ENCODE results near the gene DUSP11. TPM values are rescaled to one million over a fixed set of nuclear protein-coding genes. Genes with fewer than 3 reads are reported as not detected.

DUSP11 gene
- total RNA-seq, 1 experiment from 2014 or later, result 22.9 TPM

DNA sequence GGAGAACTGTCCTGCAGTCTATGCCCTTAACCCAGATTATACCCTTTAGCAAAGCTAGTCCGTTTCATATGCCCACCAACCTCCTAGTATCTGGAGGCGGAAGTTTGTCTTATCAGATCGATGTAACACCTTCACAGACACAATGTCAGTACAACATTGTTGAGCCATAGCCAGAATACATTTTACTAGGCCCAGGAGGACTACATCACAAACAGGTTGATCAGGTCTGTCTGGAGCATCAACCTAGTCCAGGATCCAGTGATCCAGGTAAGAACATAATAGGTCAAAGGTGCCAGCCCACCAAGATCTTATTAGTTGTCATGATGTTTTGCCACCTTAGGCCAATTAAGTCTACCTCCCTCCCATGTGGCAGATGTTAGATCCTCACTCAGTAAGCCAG, 40.8 kb downstream of the DUSP11 start:
- Histone ChIP-seq H3K79me2 (ENCODE audit: insufficient read depth, low read length) (peaks cover 29% of the 10 kb centered on the region), H3K9ac (ENCODE audit: low read length) (no peak overlapping the region), H3K4me3 (replicated peaks in 1 of 2; ENCODE audit: low read depth in 1 of 2, low read length in 2 of 2) (no peak overlapping the region), H3K4me2 (ENCODE audit: low read length) (no peak overlapping the region), H3K27me3 (ENCODE audit: insufficient read depth, low read length) (no peaks in the 10 kb centered on the region), H4K20me1 (ENCODE audit: insufficient read depth) (no peaks in the 10 kb centered on the region), H3K9me2 (ENCODE audit: insufficient read depth) (no peaks in the 10 kb centered on the region), H3K27ac (ENCODE audit: low read depth, low read length) (no peak overlapping the region), H3K9me3 (ENCODE audit: control insufficient read depth in 1 of 2, insufficient read depth in 1 of 2, low read depth in 1 of 2, low read length in 2 of 2) (no peaks in the 10 kb centered on the region), H3K36me3 (ENCODE audit: control insufficient read depth in 1 of 2, insufficient read depth in 2 of 2, low read length in 2 of 2) (0 out of 4 replicates have a peak, but pooled peaks cover 0 to 2% of the 10 kb centered on the region in 2 experiments), H3K4me1 (ENCODE audit: control insufficient read depth in 1 of 2, insufficient read depth in 2 of 2, low read length in 2 of 2) (peaks cover 8 to 15% of the 10 kb centered on the region in 2 experiments; a peak in 3 of 4 replicates), H2AFZ (ENCODE audit: low read depth, low read length, poor library complexity, severe bottlenecking) (no peak overlapping the region)
- ATAC-seq (no peak), DNase-seq (ENCODE audit: low read depth, low spot score) (no peak)
- ChIA-PET RAD21 (ENCODE audit: low non-redundant PET in 1 of 2, low total read pairs in 2 of 2, uncharacterized antibody in 2 of 2, unreplicated experiment in 2 of 2) (no interaction called here), CTCF (no interaction called here), POLR2A (no interaction called here)
- BruUV-seq (replicated peaks), result no TSS peak
- no peak for TF ChIP-seq EZH2phosphoT487 (IDR thresholded peaks at IDR 0.05; ENCODE audit: borderline replicate concordance)
- TF ChIP-seq CBX3 (IDR thresholded peaks at IDR 0.05; ENCODE audit: low read depth), result no peak
- TF ChIP-seq SIN3A (IDR thresholded peaks at IDR 0.05; ENCODE audit: low read depth), result no peak
- TF ChIP-seq, protein P1, sequence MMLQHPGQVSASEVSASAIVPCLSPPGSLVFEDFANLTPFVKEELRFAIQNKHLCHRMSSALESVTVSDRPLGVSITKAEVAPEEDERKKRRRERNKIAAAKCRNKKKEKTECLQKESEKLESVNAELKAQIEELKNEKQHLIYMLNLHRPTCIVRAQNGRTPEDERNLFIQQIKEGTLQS (IDR thresholded peaks at IDR 0.05), result no peak
- TF ChIP-seq, protein P2, sequence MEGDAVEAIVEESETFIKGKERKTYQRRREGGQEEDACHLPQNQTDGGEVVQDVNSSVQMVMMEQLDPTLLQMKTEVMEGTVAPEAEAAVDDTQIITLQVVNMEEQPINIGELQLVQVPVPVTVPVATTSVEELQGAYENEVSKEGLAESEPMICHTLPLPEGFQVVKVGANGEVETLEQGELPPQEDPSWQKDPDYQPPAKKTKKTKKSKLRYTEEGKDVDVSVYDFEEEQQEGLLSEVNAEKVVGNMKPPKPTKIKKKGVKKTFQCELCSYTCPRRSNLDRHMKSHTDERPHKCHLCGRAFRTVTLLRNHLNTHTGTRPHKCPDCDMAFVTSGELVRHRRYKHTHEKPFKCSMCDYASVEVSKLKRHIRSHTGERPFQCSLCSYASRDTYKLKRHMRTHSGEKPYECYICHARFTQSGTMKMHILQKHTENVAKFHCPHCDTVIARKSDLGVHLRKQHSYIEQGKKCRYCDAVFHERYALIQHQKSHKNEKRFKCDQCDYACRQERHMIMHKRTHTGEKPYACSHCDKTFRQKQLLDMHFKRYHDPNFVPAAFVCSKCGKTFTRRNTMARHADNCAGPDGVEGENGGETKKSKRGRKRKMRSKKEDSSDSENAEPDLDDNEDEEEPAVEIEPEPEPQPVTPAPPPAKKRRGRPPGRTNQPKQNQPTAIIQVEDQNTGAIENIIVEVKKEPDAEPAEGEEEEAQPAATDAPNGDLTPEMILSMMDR (IDR thresholded peaks at IDR 0.05 in 2 of 3, conservative IDR thresholded peaks at IDR 0.05 in 1 of 3; ENCODE audit: borderline replicate concordance in 1 of 3, insufficient read depth in 1 of 3, low read depth in 2 of 3, low read length in 2 of 3), result no peak
- TF ChIP-seq, protein P3, sequence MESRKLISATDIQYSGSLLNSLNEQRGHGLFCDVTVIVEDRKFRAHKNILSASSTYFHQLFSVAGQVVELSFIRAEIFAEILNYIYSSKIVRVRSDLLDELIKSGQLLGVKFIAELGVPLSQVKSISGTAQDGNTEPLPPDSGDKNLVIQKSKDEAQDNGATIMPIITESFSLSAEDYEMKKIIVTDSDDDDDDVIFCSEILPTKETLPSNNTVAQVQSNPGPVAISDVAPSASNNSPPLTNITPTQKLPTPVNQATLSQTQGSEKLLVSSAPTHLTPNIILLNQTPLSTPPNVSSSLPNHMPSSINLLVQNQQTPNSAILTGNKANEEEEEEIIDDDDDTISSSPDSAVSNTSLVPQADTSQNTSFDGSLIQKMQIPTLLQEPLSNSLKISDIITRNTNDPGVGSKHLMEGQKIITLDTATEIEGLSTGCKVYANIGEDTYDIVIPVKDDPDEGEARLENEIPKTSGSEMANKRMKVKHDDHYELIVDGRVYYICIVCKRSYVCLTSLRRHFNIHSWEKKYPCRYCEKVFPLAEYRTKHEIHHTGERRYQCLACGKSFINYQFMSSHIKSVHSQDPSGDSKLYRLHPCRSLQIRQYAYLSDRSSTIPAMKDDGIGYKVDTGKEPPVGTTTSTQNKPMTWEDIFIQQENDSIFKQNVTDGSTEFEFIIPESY (IDR thresholded peaks at IDR 0.05; ENCODE audit: extremely low read depth, insufficient replicate concordance, low read length), result no peak
- no peak for TF ChIP-seq TCF7L2 (IDR thresholded peaks at IDR 0.05; ENCODE audit: borderline replicate concordance, extremely low read depth, insufficient read depth, insufficient read length)
- intact Hi-C loops (cut with micrococcal nuclease), result no loop called here

Measured in HCT116 (cell line).